ENCODE data around the gene TEDC2.

Gene TEDC2

DNA sequence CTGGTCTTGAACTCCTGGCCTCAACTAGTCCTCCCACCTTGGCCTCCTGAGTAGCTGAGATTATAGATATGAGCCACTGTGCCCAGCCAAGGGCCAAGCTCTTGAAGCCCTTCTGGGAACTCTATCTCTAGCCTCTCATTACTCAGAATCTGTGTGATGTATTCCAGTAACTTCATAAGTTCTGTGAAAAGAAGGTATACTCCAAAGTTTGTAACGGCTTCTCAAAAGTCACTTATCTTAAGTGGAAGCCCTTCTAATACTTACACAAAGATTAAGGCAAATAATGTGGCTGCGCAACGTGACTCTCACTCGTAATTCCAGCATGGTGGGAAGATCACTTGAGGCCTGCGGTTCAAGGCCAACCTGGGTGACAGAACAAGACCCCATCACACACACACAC is 34.7 kb downstream of the TEDC2 start:
- no peak for DNase-seq (ENCODE audit: extremely low read depth, low read depth)
- TF ChIP-seq, protein P1, sequence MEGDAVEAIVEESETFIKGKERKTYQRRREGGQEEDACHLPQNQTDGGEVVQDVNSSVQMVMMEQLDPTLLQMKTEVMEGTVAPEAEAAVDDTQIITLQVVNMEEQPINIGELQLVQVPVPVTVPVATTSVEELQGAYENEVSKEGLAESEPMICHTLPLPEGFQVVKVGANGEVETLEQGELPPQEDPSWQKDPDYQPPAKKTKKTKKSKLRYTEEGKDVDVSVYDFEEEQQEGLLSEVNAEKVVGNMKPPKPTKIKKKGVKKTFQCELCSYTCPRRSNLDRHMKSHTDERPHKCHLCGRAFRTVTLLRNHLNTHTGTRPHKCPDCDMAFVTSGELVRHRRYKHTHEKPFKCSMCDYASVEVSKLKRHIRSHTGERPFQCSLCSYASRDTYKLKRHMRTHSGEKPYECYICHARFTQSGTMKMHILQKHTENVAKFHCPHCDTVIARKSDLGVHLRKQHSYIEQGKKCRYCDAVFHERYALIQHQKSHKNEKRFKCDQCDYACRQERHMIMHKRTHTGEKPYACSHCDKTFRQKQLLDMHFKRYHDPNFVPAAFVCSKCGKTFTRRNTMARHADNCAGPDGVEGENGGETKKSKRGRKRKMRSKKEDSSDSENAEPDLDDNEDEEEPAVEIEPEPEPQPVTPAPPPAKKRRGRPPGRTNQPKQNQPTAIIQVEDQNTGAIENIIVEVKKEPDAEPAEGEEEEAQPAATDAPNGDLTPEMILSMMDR (IDR thresholded peaks at IDR 0.05; ENCODE audit: low read depth, low read length, missing control alignments): no peak
- H3K4me3 ChIP-seq (replicated peaks; ENCODE audit: low read depth, low read length): no peak overlapping the region

DNA sequence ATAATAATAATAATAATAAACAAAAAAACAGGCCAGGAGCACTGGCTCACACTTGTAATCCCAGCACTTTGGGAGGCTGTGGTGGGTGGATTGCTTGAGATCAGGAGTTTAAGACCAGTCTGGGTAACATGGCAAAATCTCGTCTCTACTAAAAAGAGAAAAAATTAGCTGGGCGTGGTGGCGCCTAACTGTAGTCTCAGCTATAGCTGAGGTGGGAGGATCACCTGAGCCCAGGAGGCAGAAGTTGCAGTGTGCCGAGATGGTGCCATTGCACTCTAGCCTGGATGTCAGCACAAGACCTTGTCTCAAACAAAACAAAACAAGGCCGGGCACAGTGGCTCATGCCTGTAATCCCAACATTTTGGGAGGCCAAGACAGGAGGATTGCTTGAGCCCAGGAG is 35.1 kb downstream of the TEDC2 start:
- no peak overlapping the region for H3K4me3 ChIP-seq (replicated peaks; ENCODE audit: low read depth, low read length)
- TF ChIP-seq, protein P1 (IDR thresholded peaks at IDR 0.05; ENCODE audit: low read depth, low read length, missing control alignments): no peak
- no peak for DNase-seq (ENCODE audit: extremely low read depth, low read depth)

- DNase-seq (ENCODE audit: extremely low read depth, low read depth): no peak
- TF ChIP-seq, protein P1 (IDR thresholded peaks at IDR 0.05; ENCODE audit: low read depth, low read length, missing control alignments): no peak
- no peak overlapping the region for H3K4me3 ChIP-seq (replicated peaks; ENCODE audit: low read depth, low read length)
Measured at GRCh38 chr16:2496223-2497115, 36.6 kb downstream of the TEDC2 start.

DNA sequence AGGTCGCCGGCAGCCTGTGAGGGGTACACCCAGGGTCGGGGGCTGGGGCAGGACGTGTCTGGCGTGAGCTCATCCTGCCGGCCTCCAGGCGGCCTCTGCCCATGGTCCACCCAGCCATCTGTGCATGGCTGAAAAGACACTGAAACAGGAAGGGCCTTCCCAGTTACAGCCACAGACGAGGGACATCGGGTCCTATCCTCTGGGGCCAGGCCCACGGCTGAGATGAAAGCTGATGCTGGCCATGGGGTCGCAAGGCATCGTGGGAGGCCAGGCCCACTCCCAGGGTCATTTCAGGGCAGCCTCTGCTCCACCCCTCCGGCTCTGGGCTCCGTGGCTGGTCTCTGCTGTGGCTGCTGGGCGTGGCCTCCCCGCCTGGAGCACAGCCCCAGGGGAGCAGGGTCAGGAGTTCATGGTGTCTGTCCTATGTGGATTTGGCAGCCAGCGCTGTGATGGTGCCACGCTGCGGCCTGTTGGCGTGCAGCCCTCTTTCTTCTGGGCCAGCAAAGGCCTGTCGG is 37.3 kb downstream of the TEDC2 start:
- TF ChIP-seq, protein P1 (IDR thresholded peaks at IDR 0.05; ENCODE audit: low read depth, low read length, missing control alignments): no peak
- DNase-seq (ENCODE audit: extremely low read depth, low read depth): no peak

DNA sequence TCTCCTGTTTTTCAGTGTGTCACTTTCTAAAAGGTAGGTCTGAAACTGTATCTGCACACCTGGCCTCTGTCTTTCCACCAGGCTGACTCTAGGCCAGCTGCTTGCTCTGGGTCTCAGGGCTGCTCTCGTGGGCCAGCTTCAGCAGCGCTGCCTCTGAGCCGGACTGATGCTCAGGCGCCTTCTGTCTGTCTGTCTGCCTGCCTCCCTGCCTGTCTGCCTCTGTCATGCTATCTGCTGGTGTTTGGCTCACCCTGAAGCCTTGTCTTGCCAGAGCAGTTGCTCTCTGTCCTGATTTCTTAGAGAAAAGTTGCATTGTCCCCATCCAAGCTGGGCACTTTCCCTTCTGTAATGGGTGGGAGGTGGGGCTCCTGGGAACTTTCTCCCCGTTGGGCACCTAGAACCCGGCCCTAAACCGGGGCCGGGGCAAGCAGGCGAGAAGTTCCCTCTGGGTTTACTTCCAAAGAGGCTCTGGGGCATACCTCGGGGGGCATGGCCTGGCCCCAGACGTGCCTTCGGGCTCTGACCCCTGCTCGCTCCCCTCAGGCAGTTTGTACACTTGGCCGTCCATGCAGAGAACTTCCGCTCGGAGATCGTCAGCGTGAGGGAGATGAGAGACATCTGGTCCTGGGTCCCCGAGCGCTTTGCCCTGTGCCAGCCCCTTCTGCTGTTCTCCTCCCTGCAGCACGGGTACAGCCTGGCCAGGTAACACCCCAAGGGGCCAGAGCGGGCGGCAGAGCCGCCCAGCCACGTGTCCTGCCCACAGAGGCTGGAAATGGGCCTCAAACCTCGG is 38.0 kb downstream of the TEDC2 start:
- TF ChIP-seq, protein P1 (IDR thresholded peaks at IDR 0.05; ENCODE audit: low read depth, low read length, missing control alignments): no peak
- DNase-seq (ENCODE audit: extremely low read depth, low read depth): no peak
- H3K4me3 ChIP-seq (replicated peaks; ENCODE audit: low read depth, low read length): no peak overlapping the region

More for the DNA sequence above, 37.3 kb downstream of the TEDC2 start:
- H3K4me3 ChIP-seq (replicated peaks; ENCODE audit: low read depth, low read length): no peak overlapping the region

- no peak for DNase-seq (ENCODE audit: extremely low read depth, low read depth)
- TF ChIP-seq, protein P1 (IDR thresholded peaks at IDR 0.05; ENCODE audit: low read depth, low read length, missing control alignments): no peak
- no peak overlapping the region for H3K4me3 ChIP-seq (replicated peaks; ENCODE audit: low read depth, low read length)
Measured at GRCh38 chr16:2498531-2499253, 38.8 kb downstream of the TEDC2 start.
